K562 (cell line): ENCODE measurements around the gene PDE6D. TPM values are rescaled to one million over a fixed set of nuclear protein-coding genes. Genes with fewer than 3 reads are reported as not detected.

Experiments
- C11orf30 ChIP-seq: fragments of 450-650 bp; IDR thresholded peaks from 2 replicates; pipeline ENCODE4 v1.6.1; 2016; ENCODE audit warnings: low read depth, mild to moderate bottlenecking
- EHMT2 ChIP-seq: fragments of 450-650 bp; IDR thresholded peaks from 2 replicates; pipeline ENCODE4 v1.6.1; 2018; ENCODE audit warnings: antibody characterized with exemption
- FOXK2 ChIP-seq, 2 experiments: fragments of 450-650 bp; IDR thresholded peaks in 1 of 2; conservative IDR thresholded peaks in 1 of 2; 2 replicates each; pipeline ENCODE4 v1.6.1; 2016; ENCODE audit warnings: low read depth in 2 of 2, mild to moderate bottlenecking in 1 of 2
- FOXM1 ChIP-seq, 2 experiments: fragments of 450-650 bp in 1 of 2; sonication (generic) in 1 of 2; formaldehyde crosslinking in 1 of 2; IDR thresholded peaks; 2 replicates each; pipeline versions ENCODE4 v1.6.1 to v1.9.0; 2017 to 2022; ENCODE audit warnings: low read depth in 2 of 2, mild to moderate bottlenecking in 2 of 2, missing genetic modification reagents in 1 of 2, moderate library complexity in 1 of 2
- MNT ChIP-seq, 2 experiments: fragments of 450-650 bp; conservative IDR thresholded peaks; 2 replicates each; pipeline ENCODE4 v1.6.1; 2017; ENCODE audit warnings: mild to moderate bottlenecking in 2 of 2, moderate library complexity in 2 of 2
- NFRKB ChIP-seq: fragments of 450-650 bp; IDR thresholded peaks from 2 replicates; pipeline ENCODE4 v1.6.1; 2016; ENCODE audit warnings: low read depth
- NR2C2 ChIP-seq, 2 experiments: fragments of 200-800 bp in 1 of 2; sonication (Bioruptor generic) in 1 of 2; sonication (generic) in 1 of 2; formaldehyde crosslinking in 1 of 2; IDR thresholded peaks; 2 replicates each; pipeline versions ENCODE4 v1.6.1 to v1.8.0; 2016 to 2022; ENCODE audit warnings: mild to moderate bottlenecking in 1 of 2, missing compliant biosample characterization in 1 of 2, missing genetic modification characterization in 1 of 2, missing genetic modification reagents in 1 of 2
- NRF1 ChIP-seq, 2 experiments: fragments of 450-650 bp; IDR thresholded peaks in 1 of 2; conservative IDR thresholded peaks in 1 of 2; 2 replicates each; pipeline ENCODE4 v1.6.1; 2014; ENCODE audit warnings: mild to moderate bottlenecking in 2 of 2
- SPI1 ChIP-seq: IDR thresholded peaks from 2 replicates; pipeline ENCODE4 v1.6.1; 2011; ENCODE audit warnings: low read depth, low read length, control low read depth, borderline replicate concordance
- TOE1 ChIP-seq, 2 experiments: fragments of 450-650 bp in 1 of 2; sonication (generic) in 1 of 2; formaldehyde crosslinking in 1 of 2; IDR thresholded peaks; 2 replicates each; pipeline versions ENCODE4 v1.7.1 to v1.8.0; 2016 to 2022; ENCODE audit warnings: borderline replicate concordance in 2 of 2, mild to moderate bottlenecking in 2 of 2, antibody characterized with exemption in 1 of 2, inconsistent platforms in 1 of 2, low read depth in 1 of 2, missing genetic modification reagents in 1 of 2, moderate library complexity in 1 of 2
- XRCC5 ChIP-seq: fragments of 200-400 bp; formaldehyde crosslinking; IDR thresholded peaks from 2 replicates; pipeline ENCODE4 v1.6.1; 2017; ENCODE audit warnings: low read depth, mild to moderate bottlenecking, low read length
- ZBTB11 ChIP-seq, 3 experiments: fragments of 200-800 bp in 1 of 3; fragments of 250-450 bp in 1 of 3; fragments of 450-650 bp in 1 of 3; sonication (Bioruptor Pico) in 1 of 3; sonication (Bioruptor generic) in 1 of 3; formaldehyde crosslinking in 1 of 3; IDR thresholded peaks; 2 replicates each; pipeline versions ENCODE4 v1.6.1 to v1.8.0; 2016 to 2022; ENCODE audit warnings: mild to moderate bottlenecking in 2 of 3, missing genetic modification characterization in 2 of 3, missing compliant biosample characterization in 1 of 3, moderate library complexity in 1 of 3
- ZNF12 ChIP-seq: sonication (generic); formaldehyde crosslinking; IDR thresholded peaks from 2 replicates; pipeline ENCODE4 v1.4.0; 2020; ENCODE audit warnings: mild to moderate bottlenecking, missing genetic modification reagents
- ZNF584 ChIP-seq: fragments of 200-800 bp; sonication (Bioruptor generic); IDR thresholded peaks from 2 replicates; pipeline ENCODE4 v1.6.1; 2016; ENCODE audit warnings: low read depth, mild to moderate bottlenecking, missing genetic modification characterization, missing compliant biosample characterization
- ZNF717 ChIP-seq: fragments of 250-450 bp; sonication (Bioruptor Pico); IDR thresholded peaks from 2 replicates; pipeline ENCODE4 v1.5.0; 2021
- polyA plus RNA-seq, 8 experiments: library from polyadenylated mRNA; depleted of rRNA in 4 of 8; stranded (reverse) in 5 of 8; unstranded in 3 of 8; fragments of >200 nt; fragmentation: Nextera tagmentation in 2 of 8; fragmentation: Illumina TruSeq in 1 of 8; extraction: Ambion mirVana in 2 of 8; extraction: Trizol in 1 of 8; gene quantifications; 2 replicates each; pipeline versions ENCODE4 v1.2.1 to v1.2.3, GENCODE V29; 2011 to 2014; ENCODE audit warnings: inconsistent platforms in 1 of 8, missing spikeins in 1 of 8
- total RNA-seq, 7 experiments: library from RNA; depleted of rRNA in 6 of 7; stranded (reverse); fragments of >200 nt in 6 of 7; fragmentation: Illumina TruSeq in 2 of 7; extraction: Trizol in 2 of 7; gene quantifications; 2 replicates each; pipeline versions ENCODE4 v1.2.1 to v1.2.3, GENCODE V29; 2011 to 2021; ENCODE audit warnings: low replicate concordance in 1 of 7

The PDE6D gene
- total and polyA plus RNA-seq, 9 of the 15 experiments (the other 6 are each of a cell fraction or from before 2014, with no cell fraction given), result 0.65 to 11.6 (median 7.0) TPM

GRCh38 chr2:231781798-231782726, 980 bp upstream of the PDE6D start (continued):
- TF ChIP-seq C11orf30, result peak; percentile 3; the same call in 1 of the 2 replicates
- peak; percentile 43 to 61 for TF ChIP-seq NRF1 (conservative IDR thresholded peaks at IDR 0.05 in 1 of 2, IDR thresholded peaks at IDR 0.05 in 1 of 2)
- no peak for TF ChIP-seq NFRKB
- no peak for TF ChIP-seq NR2C2 (CRISPR knock-in tag; IDR thresholded peaks at IDR 0.05)
- 0 out of 2 replicates have a peak, but pooled peaks have one; percentile 7 for TF ChIP-seq NR2C2 (tag; IDR thresholded peaks at IDR 0.05)
- no peak for TF ChIP-seq XRCC5
- TF ChIP-seq MNT (conservative IDR thresholded peaks at IDR 0.05), result 0 out of 4 replicates have a peak, but pooled peaks of 1 of the 2 experiments have one; percentile 19
- TF ChIP-seq FOXM1 (IDR thresholded peaks at IDR 0.05; ENCODE audit: low read depth), result no peak
- no peak for TF ChIP-seq FOXM1 (CRISPR knock-in tag; IDR thresholded peaks at IDR 0.05; ENCODE audit: low read depth)
- no peak for TF ChIP-seq EHMT2
- 0 out of 2 replicates have a peak, but pooled peaks have one; percentile 6 for TF ChIP-seq TOE1 (IDR thresholded peaks at IDR 0.05; ENCODE audit: borderline replicate concordance)
- TF ChIP-seq TOE1 (CRISPR knock-in tag; IDR thresholded peaks at IDR 0.05; ENCODE audit: borderline replicate concordance, low read depth), result no peak
- no peak for TF ChIP-seq ZNF584 (CRISPR knock-in tag)
- no peak for TF ChIP-seq ZNF12 (CRISPR knock-in tag)
- TF ChIP-seq ZNF717 (CRISPR knock-in tag), result no peak
- TF ChIP-seq FOXK2 (conservative IDR thresholded peaks at IDR 0.05 in 1 of 2, IDR thresholded peaks at IDR 0.05 in 1 of 2; ENCODE audit: low read depth in 2 of 2), result no peak
- peak in 1 of 3 experiments; percentile 92; a peak in 2 of 6 replicates for TF ChIP-seq ZBTB11 (CRISPR knock-in tag; IDR thresholded peaks at IDR 0.05)
- no peak for TF ChIP-seq SPI1
